ENCODE results near the gene NSG2.

Gene NSG2

GRCh38 chr5:174045470-174046025, at the start of gene NSG2:
NSG2 (plus strand) TSS chr5:174045706; CDS start chr5:174046756, 1,050 bp downstream.
- DNase-seq = peak; percentile 73

GRCh38 chr5:173997331-173997730, 48.2 kb upstream of the NSG2 start:
- DNase-seq = no peak

DNA sequence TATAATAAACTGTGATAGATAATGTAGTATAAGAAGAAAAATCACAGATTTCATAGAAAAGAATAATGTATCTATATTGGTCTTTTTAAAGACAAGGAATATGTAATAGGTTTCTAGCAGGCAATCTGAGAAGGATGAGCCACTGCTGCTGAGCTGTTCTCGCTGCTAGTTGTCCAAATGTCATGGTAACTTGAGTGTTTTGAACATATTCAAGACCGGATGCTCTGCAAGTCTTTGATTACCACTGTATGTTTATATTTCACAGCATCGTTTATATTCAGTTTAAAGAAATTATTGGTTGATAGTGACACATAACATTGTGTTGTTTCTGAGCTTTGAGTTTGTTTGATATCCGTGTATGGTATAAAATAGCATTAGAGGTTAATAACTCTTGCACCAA, 47.0 kb upstream of the NSG2 start:
- DNase-seq = no peak

DNA sequence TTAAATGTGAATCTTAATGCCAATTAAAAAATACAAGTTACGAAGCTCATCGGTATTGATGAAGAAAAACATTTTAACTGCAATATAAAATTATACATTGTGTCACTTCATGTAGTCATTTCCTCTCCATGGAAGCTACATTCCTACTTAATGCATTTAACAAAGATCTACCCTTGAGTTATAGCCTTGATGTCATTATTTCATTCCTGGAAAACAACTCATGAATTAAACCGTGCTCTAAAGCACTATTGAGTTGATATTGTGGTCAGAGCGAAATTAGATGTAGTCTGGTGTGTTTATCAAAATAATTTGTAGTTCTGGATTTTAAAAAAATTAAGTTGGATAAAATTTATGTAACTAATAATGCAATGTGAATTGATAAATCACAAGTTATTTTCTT, 45.4 kb upstream of the NSG2 start:
- no peak for DNase-seq

- DNase-seq = no peak
These were observed 41.7 kb upstream of the NSG2 start for GRCh38 chr5:174003795-174004194.

- no peak for DNase-seq
These were observed 36.6 kb upstream of the NSG2 start for GRCh38 chr5:174008922-174009321.

- no peak for DNase-seq
These were observed 35.1 kb upstream of the NSG2 start for GRCh38 chr5:174010365-174010764.

DNA sequence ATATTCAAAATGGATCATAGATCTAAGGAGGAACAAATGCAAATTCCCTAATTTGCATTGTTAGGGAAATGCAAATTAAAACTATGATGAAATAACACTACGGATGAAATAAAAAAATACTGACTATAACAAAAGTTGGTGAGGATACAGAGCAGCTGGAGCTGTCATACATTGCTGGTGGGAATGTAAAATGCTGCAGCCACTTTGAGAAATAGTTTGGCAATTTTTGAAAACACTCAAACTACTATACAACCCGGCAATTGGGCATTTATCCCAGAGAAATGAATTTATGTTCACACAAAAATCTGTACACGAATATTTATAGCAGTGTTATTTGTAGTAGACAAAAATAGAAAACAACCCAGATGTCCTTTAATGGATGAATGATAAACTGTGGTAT, 34.1 kb upstream of the NSG2 start:
- DNase-seq = no peak

GRCh38 chr5:174020069-174020927, 25.2 kb upstream of the NSG2 start:
- peak; percentile 32 for DNase-seq

GRCh38 chr5:174020928-174021304, 24.6 kb upstream of the NSG2 start:
- DNase-seq = no peak

- no peak for DNase-seq
These were observed 23.0 kb upstream of the NSG2 start for GRCh38 chr5:174022384-174023095.

GRCh38 chr5:174030286-174030685, 15.2 kb upstream of the NSG2 start:
- DNase-seq = no peak

- no peak for DNase-seq
These were observed 846 bp upstream of the NSG2 start for GRCh38 chr5:174044466-174045254.

DNA sequence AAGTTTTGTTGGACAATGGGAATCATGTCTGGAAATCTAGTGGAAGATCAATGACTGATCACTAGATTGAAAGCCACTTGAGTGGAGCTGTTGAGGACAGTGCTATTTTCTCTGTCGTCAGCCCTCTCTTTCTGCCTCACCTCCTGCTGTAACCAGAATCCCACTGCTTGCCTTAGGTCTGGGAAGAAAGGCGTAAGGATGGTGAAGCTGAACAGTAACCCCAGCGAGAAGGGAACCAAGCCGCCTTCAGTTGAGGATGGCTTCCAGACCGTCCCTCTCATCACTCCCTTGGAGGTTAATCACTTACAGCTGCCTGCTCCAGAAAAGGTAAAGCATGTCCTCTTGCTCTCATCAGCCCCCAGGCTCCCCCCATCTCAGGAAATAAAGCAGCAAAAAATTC, 1.1 kb downstream of the NSG2 start:
- no peak for DNase-seq

- DNase-seq = no peak
These were observed 2.1 kb downstream of the NSG2 start for GRCh38 chr5:174047472-174048099.

DNA sequence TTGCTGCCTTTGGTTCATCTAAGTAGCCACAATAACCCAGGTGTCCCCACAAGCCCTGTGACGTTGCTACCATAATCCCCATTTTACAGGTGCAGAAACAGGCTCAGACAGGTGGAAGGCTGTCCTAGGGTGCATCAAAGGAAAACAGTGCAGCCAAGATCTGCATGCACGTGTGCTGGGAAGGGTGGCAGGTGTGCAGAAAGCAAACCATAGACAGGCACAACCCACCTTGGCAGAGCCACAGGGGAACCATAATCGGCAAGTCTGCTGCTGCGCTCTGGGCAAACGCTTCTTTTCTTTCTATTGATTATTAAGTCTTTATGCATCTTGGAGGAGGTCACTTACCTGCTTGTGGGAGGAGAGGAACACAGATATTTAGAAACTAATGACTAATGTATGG, 7.1 kb downstream of the NSG2 start:
- DNase-seq = no peak

DNA sequence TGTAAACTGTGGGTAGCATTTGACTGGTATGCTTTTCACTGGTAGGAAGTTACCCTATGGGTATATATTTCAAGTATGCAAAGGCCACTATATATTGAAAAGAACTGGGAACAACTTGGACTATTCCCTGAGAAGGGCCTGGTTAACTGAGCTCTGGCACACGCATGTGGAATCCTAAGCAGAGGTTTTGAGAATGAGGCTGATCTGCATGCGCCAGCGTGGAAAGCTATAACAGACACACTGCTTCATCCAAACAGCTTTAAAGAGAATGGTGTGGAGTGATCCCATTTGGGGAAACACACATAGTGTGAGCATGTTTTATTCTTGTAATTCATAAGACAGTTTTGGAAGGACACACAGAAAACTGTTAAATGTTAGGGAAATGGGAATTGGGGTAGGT, 8.4 kb downstream of the NSG2 start:
- DNase-seq = no peak

GRCh38 chr5:174056064-174056847, 10.8 kb downstream of the NSG2 start:
- DNase-seq = no peak

DNA sequence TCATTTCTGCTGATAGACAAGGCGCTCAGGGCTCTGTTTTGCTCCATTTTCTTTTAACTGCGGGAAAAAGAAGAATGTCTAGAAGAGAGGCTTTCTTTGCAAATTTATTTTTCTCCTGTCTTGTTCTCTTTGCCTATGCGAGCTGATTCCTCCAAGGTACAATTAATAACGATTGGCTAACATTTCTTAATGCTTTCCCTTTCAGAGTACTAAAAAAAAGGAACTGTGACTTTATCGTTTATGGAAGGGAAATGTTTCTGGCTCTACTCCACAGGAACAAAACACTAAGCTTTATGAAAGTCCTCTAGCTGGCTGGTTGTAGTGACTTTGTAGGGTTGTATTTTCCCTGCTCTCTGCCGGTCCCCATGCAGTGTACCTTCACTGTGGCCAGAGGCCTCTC, 11.7 kb downstream of the NSG2 start:
- no peak for DNase-seq

DNA sequence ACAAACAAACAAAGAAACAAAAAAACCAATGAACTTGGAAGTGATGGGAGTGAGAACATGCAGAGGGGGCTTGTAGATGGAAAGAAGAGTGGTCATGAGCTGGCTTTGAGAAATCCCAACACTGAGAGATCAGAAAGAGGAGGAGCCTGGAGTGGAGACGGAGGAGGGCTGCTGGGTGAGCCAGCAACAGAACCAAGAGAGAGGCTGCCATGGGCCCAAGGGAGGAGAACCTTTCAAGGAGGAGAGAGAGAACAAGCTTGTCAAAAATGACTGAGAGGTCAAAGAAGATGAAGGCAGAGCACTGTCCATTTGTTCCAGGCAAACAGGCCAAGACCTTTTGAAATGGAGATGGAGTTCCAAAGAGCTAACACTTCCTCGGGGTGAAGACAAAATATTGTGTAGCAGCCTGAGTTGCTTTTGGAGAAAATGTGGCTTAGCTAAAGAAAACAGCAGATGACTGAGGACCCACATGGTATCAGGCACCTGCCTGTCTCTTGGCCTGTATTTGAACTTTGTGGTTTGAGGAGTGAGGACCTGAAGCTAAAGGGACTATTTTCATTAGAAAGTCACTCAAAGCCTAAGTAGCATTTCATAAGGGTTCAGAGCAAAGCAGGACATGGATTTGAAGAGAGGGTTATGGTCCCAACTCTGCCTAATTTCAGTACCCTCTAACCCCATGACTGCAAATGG, 13.1 kb downstream of the NSG2 start:
- no peak for DNase-seq

DNA sequence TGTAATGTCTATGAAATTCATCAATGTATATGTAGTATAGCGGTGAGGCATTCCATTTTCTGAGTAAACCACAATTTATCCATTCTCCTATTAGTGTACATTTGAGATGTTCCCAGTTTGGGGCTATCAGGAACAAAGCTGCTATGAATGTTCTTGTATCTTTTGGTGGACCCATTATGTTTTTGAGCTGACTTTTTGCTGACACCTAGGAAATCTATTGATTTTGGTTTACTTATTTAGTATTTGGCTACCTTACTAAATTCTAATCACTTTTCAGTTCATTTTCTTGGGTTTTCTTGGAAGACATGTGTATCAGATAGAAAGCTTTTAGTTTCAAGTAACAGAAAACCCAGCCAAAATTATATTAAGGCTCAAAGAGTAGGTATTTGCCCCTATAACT, 13.7 kb downstream of the NSG2 start:
- DNase-seq = no peak
